Measurements from ENCODE around the gene NHERF2.

NHERF2 gene

GRCh38 chr16:2043667-2044451, 17.2 kb downstream of the NHERF2 start:
- FAIRE-seq: peak; percentile 35
- no peak for DNase-seq (ENCODE audit: insufficient read length, low spot score)
- TF ChIP-seq TAF1 (IDR thresholded peaks at IDR 0.05; ENCODE audit: low read depth, low read length): no peak
- TF ChIP-seq POLR2A (IDR thresholded peaks at IDR 0.05; ENCODE audit: low read depth, low read length): no peak
- no peak for TF ChIP-seq POU2F2 (IDR thresholded peaks at IDR 0.05; ENCODE audit: low read depth, low read length)
- TF ChIP-seq POLR2AphosphoS5 (IDR thresholded peaks at IDR 0.05; ENCODE audit: low read depth, low read length): no peak
- TF ChIP-seq SPI1 (IDR thresholded peaks at IDR 0.05; ENCODE audit: low read depth, low read length): no peak
- TF ChIP-seq PAX5 (IDR thresholded peaks at IDR 0.05; ENCODE audit: insufficient read depth, low read length, severe bottlenecking): no peak

GRCh38 chr16:2044541-2044940, 17.8 kb downstream of the NHERF2 start:
- FAIRE-seq (no peak), DNase-seq (ENCODE audit: insufficient read length, low spot score) (no peak)

GRCh38 chr16:2045965-2046892, 19.5 kb downstream of the NHERF2 start:
- no peak for FAIRE-seq
- no peak for DNase-seq (ENCODE audit: insufficient read length, low spot score)
- no peak for TF ChIP-seq POLR2AphosphoS5 (IDR thresholded peaks at IDR 0.05; ENCODE audit: low read depth, low read length)

More at GRCh38 chr16:2044541-2044940, 17.8 kb downstream of the NHERF2 start:
- no peak for TF ChIP-seq POU2F2 (IDR thresholded peaks at IDR 0.05; ENCODE audit: low read depth, low read length)

- peak; percentile 23 for FAIRE-seq
- TF ChIP-seq POU2F2 (IDR thresholded peaks at IDR 0.05; ENCODE audit: low read depth, low read length) (no peak), POLR2A (IDR thresholded peaks at IDR 0.05; ENCODE audit: low read depth, low read length) (no peak), POLR2AphosphoS5 (IDR thresholded peaks at IDR 0.05; ENCODE audit: low read depth, low read length) (no peak), PAX5 (IDR thresholded peaks at IDR 0.05; ENCODE audit: insufficient read depth, low read length, severe bottlenecking) (no peak), SPI1 (IDR thresholded peaks at IDR 0.05; ENCODE audit: low read depth, low read length) (no peak), TAF1 (IDR thresholded peaks at IDR 0.05; ENCODE audit: low read depth, low read length) (no peak)
- no peak for DNase-seq (ENCODE audit: insufficient read length, low spot score)
Observed at GRCh38 chr16:2046893-2047329, 20.2 kb downstream of the NHERF2 start.

- DNase-seq (ENCODE audit: insufficient read length, low spot score) (peak; percentile 100), FAIRE-seq (peak; percentile 98)
- TF ChIP-seq POLR2A (IDR thresholded peaks at IDR 0.05; ENCODE audit: low read depth, low read length): 0 out of 2 replicates have a peak, but pooled peaks have one; percentile 35
- no peak for TF ChIP-seq TAF1 (IDR thresholded peaks at IDR 0.05; ENCODE audit: low read depth, low read length)
- no peak for TF ChIP-seq SPI1 (IDR thresholded peaks at IDR 0.05; ENCODE audit: low read depth, low read length)
- TF ChIP-seq POLR2AphosphoS5 (IDR thresholded peaks at IDR 0.05; ENCODE audit: low read depth, low read length): no peak
- no peak for TF ChIP-seq POU2F2 (IDR thresholded peaks at IDR 0.05; ENCODE audit: low read depth, low read length)
- TF ChIP-seq PAX5 (IDR thresholded peaks at IDR 0.05; ENCODE audit: insufficient read depth, low read length, severe bottlenecking): peak; percentile 55
Observed at GRCh38 chr16:2047330-2048115, 20.8 kb downstream of the NHERF2 start, which contains the start of the genes NTHL1 and TSC2. Gene NTHL1 (minus strand): TSS chr16:2047834. CDS start chr16:2047823, 11 bp downstream. Gene TSC2 (plus strand): TSS chr16:2047985. CDS start chr16:2048616, 631 bp downstream.

GRCh38 chr16:2048116-2048543, 21.4 kb downstream of the NHERF2 start:
- TF ChIP-seq POU2F2 (IDR thresholded peaks at IDR 0.05; ENCODE audit: low read depth, low read length) (no peak), SPI1 (IDR thresholded peaks at IDR 0.05; ENCODE audit: low read depth, low read length) (no peak), POLR2AphosphoS5 (IDR thresholded peaks at IDR 0.05; ENCODE audit: low read depth, low read length) (no peak), TAF1 (IDR thresholded peaks at IDR 0.05; ENCODE audit: low read depth, low read length) (no peak)
- DNase-seq (ENCODE audit: insufficient read length, low spot score) (no peak), FAIRE-seq (no peak)

- DNase-seq (ENCODE audit: insufficient read length, low spot score) (no peak), FAIRE-seq (no peak)
Observed at GRCh38 chr16:2053211-2053610, 26.5 kb downstream of the NHERF2 start.

GRCh38 chr16:2053897-2054296, 27.2 kb downstream of the NHERF2 start:
- TF ChIP-seq POU2F2 (IDR thresholded peaks at IDR 0.05; ENCODE audit: low read depth, low read length) (no peak), PAX5 (IDR thresholded peaks at IDR 0.05; ENCODE audit: insufficient read depth, low read length, severe bottlenecking) (no peak), POLR2A (IDR thresholded peaks at IDR 0.05; ENCODE audit: low read depth, low read length) (no peak), POLR2AphosphoS5 (IDR thresholded peaks at IDR 0.05; ENCODE audit: low read depth, low read length) (no peak), SPI1 (IDR thresholded peaks at IDR 0.05; ENCODE audit: low read depth, low read length) (no peak), TAF1 (IDR thresholded peaks at IDR 0.05; ENCODE audit: low read depth, low read length) (no peak)
- FAIRE-seq (no peak), DNase-seq (ENCODE audit: insufficient read length, low spot score) (no peak)

More at GRCh38 chr16:2053211-2053610, 26.5 kb downstream of the NHERF2 start:
- TF ChIP-seq POLR2AphosphoS5 (IDR thresholded peaks at IDR 0.05; ENCODE audit: low read depth, low read length) (no peak), POLR2A (IDR thresholded peaks at IDR 0.05; ENCODE audit: low read depth, low read length) (no peak), SPI1 (IDR thresholded peaks at IDR 0.05; ENCODE audit: low read depth, low read length) (no peak), PAX5 (IDR thresholded peaks at IDR 0.05; ENCODE audit: insufficient read depth, low read length, severe bottlenecking) (no peak)
